K562 (cell line): ENCODE data around the gene RNF141. TPM values are rescaled to one million over a fixed set of nuclear protein-coding genes. Genes with fewer than 3 reads are reported as not detected.

Source experiments
- ATAC-seq: fragments of 200-7000 bp; cut with Tn5 transposase; 3 replicates; pipeline ENCODE4 v1.9.1; 2020; ENCODE audit warnings: moderate library complexity
- BruUV-seq: library from RNA; stranded (reverse); fragments of 400-500 nt; replicated peaks from 2 replicates; lab custom pipeline; 2021; lab: Mats Ljungman, UMichigan
- CTCF ChIA-PET: fragments of 300-600 bp; formaldehyde crosslinking; extraction: SDS; loops from one replicate; lab custom pipeline; 2021; ENCODE audit warnings: low intra/inter-chr PET ratio; lab: Yijun Ruan, JAX
- POLR2A ChIA-PET: fragments of 300-600, 350-650 bp; sonication (Branson Sonifier 250); formaldehyde crosslinking; extraction: SDS; loops from one replicate; lab custom pipeline; 2021; ENCODE audit warnings: antibody characterized with exemption, inconsistent platforms; lab: Yijun Ruan, JAX
- DNase-seq, 4 experiments: peaks; one replicate each; pipeline versions ENCODE4 v3.0.0 to v3.0.0-alpha.2; 2011 to 2018; ENCODE audit warnings: low spot score in 3 of 4, mixed read lengths in 3 of 4; ENCODE audit errors: extremely low read depth in 1 of 4
- FAIRE-seq: peaks from 2 replicates; lab custom pipeline; 2011; peaks lifted over from hg19 to GRCh38; lab: Jason Lieb, UNC
- H2AFZ ChIP-seq: 2 replicates; pipeline ENCODE4 v1.6.0; 2011; ENCODE audit warnings: low read depth, low read length, control low read depth, inconsistent platforms
- H3K27ac ChIP-seq: fragments of 200-600 bp; 3 replicates; pipeline ENCODE4 v1.8.0; 2011; ENCODE audit warnings: low read depth, mild to moderate bottlenecking, control low read depth, inconsistent platforms, low read length, moderate library complexity, mixed read lengths; ENCODE audit errors: extremely low read depth
- H3K27me3 ChIP-seq, 2 experiments: fragments of 300-600 bp in 1 of 2; 2 replicates in 1 of 2; 3 replicates in 1 of 2; pipeline versions ENCODE4 v1.6.0 to v1.8.0; 2011; ENCODE audit warnings: inconsistent platforms in 2 of 2, low read length in 2 of 2, mild to moderate bottlenecking in 1 of 2, mixed read lengths in 1 of 2, moderate library complexity in 1 of 2; ENCODE audit not compliant: control insufficient read depth in 2 of 2, insufficient read depth in 2 of 2
- H3K36me3 ChIP-seq: fragments of 300-600 bp; 3 replicates; pipeline ENCODE4 v1.8.0; 2011; ENCODE audit warnings: mild to moderate bottlenecking, low read length, inconsistent platforms; ENCODE audit not compliant: control insufficient read depth, insufficient read depth
- H3K4me1 ChIP-seq, 2 experiments: fragments of 200-600 bp in 1 of 2; replicated peaks in 1 of 2; 2 replicates in 1 of 2; 3 replicates in 1 of 2; pipeline versions ENCODE4 v1.5.1 to v1.8.0; 2011; ENCODE audit warnings: inconsistent platforms in 2 of 2, low read length in 2 of 2, mild to moderate bottlenecking in 1 of 2, mixed read lengths in 1 of 2, moderate library complexity in 1 of 2; ENCODE audit not compliant: control insufficient read depth in 2 of 2, insufficient read depth in 2 of 2
- H3K4me2 ChIP-seq: 2 replicates; pipeline ENCODE4 v1.6.1; 2011; ENCODE audit warnings: low read length, control low read depth, inconsistent platforms, mixed read lengths; ENCODE audit not compliant: insufficient read depth
- H3K4me3 ChIP-seq: fragments of 200-600 bp; sonication (generic), shearing (Covaris generic); 2 replicates; pipeline ENCODE4 v1.5.1; 2016; ENCODE audit warnings: control low read depth, inconsistent platforms
- H3K79me2 ChIP-seq: fragments of 200-600 bp; 3 replicates; pipeline ENCODE4 v1.8.0; 2011; ENCODE audit warnings: low read length, inconsistent platforms; ENCODE audit not compliant: control insufficient read depth, insufficient read depth
- H3K9ac ChIP-seq, 2 experiments: 2 replicates each; pipeline versions ENCODE4 v1.6.0 to v1.6.1; 2011; ENCODE audit warnings: low read depth in 2 of 2, low read length in 2 of 2, control low read depth in 1 of 2, inconsistent platforms in 1 of 2, mild to moderate bottlenecking in 1 of 2, mixed read lengths in 1 of 2; ENCODE audit not compliant: insufficient read depth in 1 of 2
- H3K9me1 ChIP-seq: one replicate; pipeline ENCODE4 v1.6.0; 2011; ENCODE audit warnings: inconsistent platforms, mild to moderate bottlenecking, low read length, moderate library complexity; ENCODE audit not compliant: control insufficient read depth, insufficient read depth
- H3K9me3 ChIP-seq: replicated peaks from 2 replicates; pipeline ENCODE4 v1.5.1; 2011; ENCODE audit warnings: low read depth, low read length, inconsistent platforms; ENCODE audit not compliant: control insufficient read depth, insufficient read depth
- H4K20me1 ChIP-seq: replicated peaks from 2 replicates; pipeline ENCODE4 v1.6.1; 2011; ENCODE audit warnings: low read length, inconsistent platforms, mixed read lengths; ENCODE audit not compliant: control insufficient read depth, insufficient read depth
- CBX5 ChIP-seq: IDR thresholded peaks from 2 replicates; pipeline ENCODE4 v1.6.1; 2014; ENCODE audit warnings: low read depth, borderline replicate concordance
- FOXA3 ChIP-seq, 2 experiments: fragments of 450-650 bp in 1 of 2; sonication (generic) in 1 of 2; formaldehyde crosslinking; IDR thresholded peaks in 1 of 2; conservative IDR thresholded peaks in 1 of 2; 2 replicates each; pipeline versions ENCODE4 v1.4.0 to v1.8.0; 2020 to 2022; ENCODE audit warnings: mild to moderate bottlenecking in 2 of 2, missing genetic modification reagents in 1 of 2
- HMG20B ChIP-seq: fragments of 250-450 bp; sonication (Bioruptor Pico); IDR thresholded peaks from 2 replicates; pipeline ENCODE4 v1.5.0; 2021; ENCODE audit warnings: mild to moderate bottlenecking
- MAFF ChIP-seq: IDR thresholded peaks from 2 replicates; pipeline ENCODE4 v1.6.1; 2012; ENCODE audit warnings: low read length, improper control_type of control experiment
- NFIC ChIP-seq: fragments of 450-650 bp; IDR thresholded peaks from 2 replicates; pipeline ENCODE4 v1.6.1; 2017; ENCODE audit warnings: mild to moderate bottlenecking, inconsistent platforms
- RAD51 ChIP-seq: fragments of 450-650 bp; IDR thresholded peaks from 2 replicates; pipeline ENCODE4 v1.7.1; 2016; ENCODE audit warnings: low read depth, mild to moderate bottlenecking, borderline replicate concordance
- TAF15 ChIP-seq: fragments of 200-400 bp; formaldehyde crosslinking; IDR thresholded peaks from 2 replicates; pipeline ENCODE4 v1.6.1; 2017; ENCODE audit warnings: mild to moderate bottlenecking, low read depth, low read length, moderate library complexity
- TFE3 ChIP-seq: fragments of 450-650 bp; formaldehyde crosslinking; IDR thresholded peaks from 2 replicates; pipeline ENCODE4 v1.4.0; 2020; ENCODE audit warnings: mild to moderate bottlenecking, mixed read lengths
- TSC22D4 ChIP-seq: fragments of 450-650 bp; IDR thresholded peaks from 2 replicates; pipeline ENCODE4 v1.6.1; 2016; ENCODE audit warnings: missing genetic modification characterization, missing biosample characterization, control low read depth
- ZNF277 ChIP-seq: fragments of 250-450 bp; sonication (Bioruptor Pico); IDR thresholded peaks from 2 replicates; pipeline ENCODE4 v1.8.0; 2022; ENCODE audit warnings: inconsistent platforms, mild to moderate bottlenecking, moderate library complexity, borderline replicate concordance
- ZNF280A ChIP-seq: fragments of 450-650 bp; IDR thresholded peaks from 2 replicates; pipeline ENCODE4 v1.6.1; 2018; ENCODE audit warnings: mild to moderate bottlenecking, low read depth; ENCODE audit not compliant: partially characterized antibody
- ZNF766 ChIP-seq: fragments of 200-800 bp; sonication (Bioruptor generic); conservative IDR thresholded peaks from 2 replicates; pipeline ENCODE4 v1.6.1; 2016; ENCODE audit warnings: missing genetic modification characterization, missing compliant biosample characterization
- WGBS: fragments of 100-300 bp; shearing (Covaris generic); methylation state at CpG from one replicate; pipeline ENCODE4 v1.1.6; 2016; ENCODE audit warnings: low coverage, mixed read lengths; ENCODE audit not compliant: insufficient coverage; ENCODE audit errors: missing lambda C conversion rate; 5-methylcytosine and 5-hydroxymethylcytosine counted together
- in situ Hi-C: fragments of 300-500 bp; cut with MboI; formaldehyde crosslinking; loops from 4 replicates; pipeline ENCODE4 v1.15.0; 2018; ENCODE audit warnings: inconsistent platforms, mixed read lengths
- intact Hi-C: fragments of 100-400 bp; cut with micrococcal nuclease; formaldehyde crosslinking; loops from 2 replicates; pipeline ENCODE4 v1.14.2; 2022
- polyA plus RNA-seq, 8 experiments: library from polyadenylated mRNA; depleted of rRNA in 4 of 8; stranded (reverse) in 5 of 8; unstranded in 3 of 8; fragments of >200 nt; fragmentation: Nextera tagmentation in 2 of 8; fragmentation: Illumina TruSeq in 1 of 8; extraction: Ambion mirVana in 2 of 8; extraction: Trizol in 1 of 8; gene quantifications; 2 replicates each; pipeline versions ENCODE4 v1.2.1 to v1.2.3, GENCODE V29; 2011 to 2014; ENCODE audit warnings: inconsistent platforms in 1 of 8, missing spikeins in 1 of 8
- total RNA-seq, 7 experiments: library from RNA; depleted of rRNA in 6 of 7; stranded (reverse); fragments of >200 nt in 6 of 7; fragmentation: Illumina TruSeq in 2 of 7; extraction: Trizol in 2 of 7; gene quantifications; 2 replicates each; pipeline versions ENCODE4 v1.2.1 to v1.2.3, GENCODE V29; 2011 to 2021; ENCODE audit warnings: low replicate concordance in 1 of 7

Gene RNF141
- total and polyA plus RNA-seq, 9 of the 15 experiments (the other 6 are each of a cell fraction or from before 2014, with no cell fraction given) = 9.7 to 51.9 (median 18.9) TPM

GRCh38 chr11:10551845-10552352 is 10.9 kb upstream of the RNF141 start:
- no peaks in the 10 kb centered on the region for H3K79me2 ChIP-seq
- TF ChIP-seq TAF15 (no peak), FOXA3 (CRISPR knock-in tag; conservative IDR thresholded peaks at IDR 0.05 in 1 of 2, IDR thresholded peaks at IDR 0.05 in 1 of 2) (no peak), ZNF766 (peak; percentile 73; the same call in 1 of the 2 replicates), NFIC (no peak), HMG20B (no peak), CBX5 (no peak), ZNF280A (no peak), TFE3 (CRISPR knock-in tag) (peak; percentile 53), ZNF277 (CRISPR knock-in tag) (no peak), MAFF (no peak), RAD51 (no peak), TSC22D4 (no peak)
- no peak overlapping the region for H3K4me2 ChIP-seq
- ChIA-PET CTCF (no interaction called here), POLR2A (interaction anchor here (0.7 kb wide), 1 partner anchor 70 kb away, joined by 4 read pairs; no protein-coding TSS in a partner anchor)
- no peaks in the 10 kb centered on the region for H3K36me3 ChIP-seq
- no peak for DNase-seq
- intact Hi-C loops = no loop called here
- no peak overlapping the region for H2AFZ ChIP-seq
- H4K20me1 ChIP-seq = no peaks in the 10 kb centered on the region
- H3K9me1 ChIP-seq = no peaks in the 10 kb centered on the region
- in situ Hi-C loops = no loop called here
- H3K4me3 ChIP-seq = no peak overlapping the region
- H3K9ac ChIP-seq = no peak overlapping the region
- FAIRE-seq = no peak
- 49% methylated on average over 3 of the region's 3 CpGs for WGBS
- no peak for ATAC-seq
- no peaks in the 10 kb centered on the region; a peak in 1 of 5 replicates for H3K4me1 ChIP-seq
- no TSS peak for BruUV-seq
- H3K27ac ChIP-seq = no peak overlapping the region
- H3K27me3 ChIP-seq = no peaks in the 10 kb centered on the region
- no peaks in the 10 kb centered on the region for H3K9me3 ChIP-seq
